H54 (cell line): ENCODE results near the gene ORMDL1.
A peak's percentile ranks its signal among the peaks of the same experiment; 100 is the strongest.
"Not testable (repeated sequence)": the region's sequence is repeated elsewhere in the genome, so short reads cannot be mapped to it uniquely, and the experiment has no call there.

Experiments used
- DNase-seq: peaks from one replicate; pipeline ENCODE4 v3.0.0; 2011; ENCODE audit warnings: low spot score, mixed read lengths; ENCODE audit not compliant: insufficient read length
- FAIRE-seq: peaks from 3 replicates; lab custom pipeline; 2011; peaks lifted over from hg19 to GRCh38; lab: Jason Lieb, UNC
- POLR2A ChIP-seq: IDR thresholded peaks from 2 replicates; pipeline ENCODE4 v1.6.1; 2011; ENCODE audit warnings: low read depth, mild to moderate bottlenecking, low read length

The ORMDL1 gene

GRCh38 chr2:189798312-189799029, 14.3 kb upstream of the ORMDL1 start:
- FAIRE-seq (peak; percentile 94), DNase-seq (no peak)
- TF ChIP-seq POLR2A = no peak

DNA sequence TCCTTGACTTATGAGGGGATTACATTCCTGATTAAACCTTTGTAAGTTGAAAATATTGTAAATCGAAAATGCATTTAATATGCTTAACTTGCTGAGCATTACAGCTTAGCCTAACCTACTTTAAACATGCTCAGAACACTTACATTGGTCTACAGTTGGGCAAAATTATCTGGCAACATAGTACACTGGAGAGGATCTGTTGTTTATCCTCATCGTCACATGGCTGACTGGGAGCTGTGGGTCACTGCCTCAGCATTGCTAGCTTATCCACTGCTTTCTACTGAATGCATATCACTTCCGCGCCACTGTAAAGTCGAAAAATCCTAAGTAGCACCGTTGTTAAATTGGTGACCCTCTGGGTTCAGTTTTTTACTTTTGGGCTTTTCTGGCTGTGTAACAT, 13.8 kb upstream of the ORMDL1 start:
- TF ChIP-seq POLR2A = no peak
- no peak for FAIRE-seq
- DNase-seq = no peak

GRCh38 chr2:189794310-189794709, 10.2 kb upstream of the ORMDL1 start:
- no peak for FAIRE-seq

DNA sequence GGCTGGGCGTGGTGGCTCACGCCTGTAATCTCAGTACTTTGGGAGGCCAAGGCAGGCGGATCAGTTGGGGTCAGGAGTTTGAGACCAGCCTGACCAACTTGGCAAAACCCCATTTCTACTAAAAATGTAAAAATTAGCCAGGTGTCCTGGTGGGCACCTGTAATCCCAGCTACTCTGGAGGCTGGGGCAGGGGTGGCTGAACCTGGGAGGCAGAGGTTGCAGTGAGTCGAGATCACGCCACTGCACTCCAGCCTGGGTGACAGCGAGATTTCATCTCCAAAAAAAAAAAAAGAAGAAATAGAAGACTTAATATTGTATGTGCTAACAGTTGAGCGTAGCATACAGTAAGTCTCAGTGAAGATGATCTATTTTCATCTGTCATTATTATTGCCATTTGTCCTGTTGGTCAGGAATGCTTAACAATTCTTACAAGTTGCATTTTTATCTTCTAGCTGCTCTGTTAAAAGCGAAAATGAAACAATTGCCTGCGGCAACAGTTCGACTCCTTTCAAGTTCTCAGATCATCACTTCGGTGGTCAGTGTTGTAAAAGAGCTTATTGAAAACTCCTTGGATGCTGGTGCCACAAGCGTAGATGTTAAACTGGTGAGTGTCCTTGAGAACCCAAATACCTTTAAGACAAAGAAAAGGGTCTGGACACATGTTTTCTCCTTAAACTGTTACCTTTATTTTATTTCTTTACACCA, 7.4 kb upstream of the ORMDL1 start:
- no peak for DNase-seq
- FAIRE-seq = peak; percentile 82
- TF ChIP-seq POLR2A = no peak

More at GRCh38 chr2:189794310-189794709, 10.2 kb upstream of the ORMDL1 start:
- no peak for DNase-seq
- no peak for TF ChIP-seq POLR2A

DNA sequence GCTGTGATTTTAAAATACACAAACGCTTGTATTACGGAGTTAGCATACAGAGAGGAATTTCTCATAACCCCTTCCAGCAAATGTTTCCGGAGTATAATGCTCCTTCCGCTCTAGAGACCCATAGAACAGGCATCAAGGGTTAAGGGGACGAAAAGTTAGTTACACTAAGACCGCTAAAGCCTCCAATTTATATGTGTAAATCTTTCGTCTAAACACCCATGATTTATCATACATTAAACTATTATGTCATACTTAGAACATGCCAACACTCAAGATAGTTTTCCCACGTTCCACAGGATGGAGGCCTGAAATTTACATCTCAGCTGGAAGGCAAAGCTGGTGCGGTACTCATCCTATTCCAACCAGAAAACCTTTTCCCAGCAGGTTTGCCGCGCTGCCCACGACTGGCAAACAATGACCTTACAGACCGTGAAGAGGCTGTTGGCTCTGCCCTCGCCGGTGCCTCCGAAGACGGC, 650 bp downstream of the ORMDL1 start:
- TF ChIP-seq POLR2A = no peak
- DNase-seq (no peak), FAIRE-seq (peak; percentile 27)

DNA sequence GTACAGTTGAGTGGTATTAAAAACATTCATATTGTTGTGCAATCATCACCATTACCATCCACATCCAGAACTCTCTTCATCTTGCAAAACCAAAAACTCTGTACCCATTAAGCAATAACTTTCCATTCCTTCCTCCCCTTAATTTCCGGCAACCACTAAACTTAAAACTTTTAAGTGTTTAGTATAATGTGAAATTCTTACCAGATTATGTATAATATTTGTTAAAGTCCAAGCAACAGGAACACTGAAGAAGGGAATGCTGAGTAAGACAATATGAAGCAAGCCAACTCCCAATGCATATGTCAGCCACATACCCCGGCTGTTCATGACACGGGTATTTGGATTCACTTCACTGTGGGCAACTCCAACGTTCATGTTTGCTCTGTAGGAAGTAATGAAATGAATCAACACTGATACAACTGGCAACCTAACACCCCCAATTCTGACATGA, 1.9 kb downstream of the ORMDL1 start:
- DNase-seq (no peak), FAIRE-seq (no peak)
- TF ChIP-seq POLR2A = no peak

DNA sequence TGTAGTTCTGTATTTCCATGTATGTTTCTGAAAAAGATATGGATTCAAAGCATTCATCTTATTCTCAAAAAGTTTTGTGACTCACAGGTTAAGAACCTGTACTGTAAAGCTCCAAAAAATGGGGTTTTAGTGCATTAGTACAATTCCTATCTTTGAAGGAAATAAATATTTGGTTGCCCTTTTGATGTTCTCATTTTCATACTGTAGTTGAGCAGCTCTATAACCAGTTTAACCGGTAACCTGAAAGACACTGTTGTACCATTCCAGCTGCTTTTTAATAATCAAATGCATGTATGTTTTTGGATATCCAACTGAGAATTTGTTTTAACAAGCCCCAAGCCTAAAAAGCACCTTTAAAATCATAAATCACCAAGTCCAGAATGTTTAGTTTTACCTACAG, 11.9 kb downstream of the ORMDL1 start:
- no peak for TF ChIP-seq POLR2A
- DNase-seq = no peak
- FAIRE-seq = peak; percentile 6

DNA sequence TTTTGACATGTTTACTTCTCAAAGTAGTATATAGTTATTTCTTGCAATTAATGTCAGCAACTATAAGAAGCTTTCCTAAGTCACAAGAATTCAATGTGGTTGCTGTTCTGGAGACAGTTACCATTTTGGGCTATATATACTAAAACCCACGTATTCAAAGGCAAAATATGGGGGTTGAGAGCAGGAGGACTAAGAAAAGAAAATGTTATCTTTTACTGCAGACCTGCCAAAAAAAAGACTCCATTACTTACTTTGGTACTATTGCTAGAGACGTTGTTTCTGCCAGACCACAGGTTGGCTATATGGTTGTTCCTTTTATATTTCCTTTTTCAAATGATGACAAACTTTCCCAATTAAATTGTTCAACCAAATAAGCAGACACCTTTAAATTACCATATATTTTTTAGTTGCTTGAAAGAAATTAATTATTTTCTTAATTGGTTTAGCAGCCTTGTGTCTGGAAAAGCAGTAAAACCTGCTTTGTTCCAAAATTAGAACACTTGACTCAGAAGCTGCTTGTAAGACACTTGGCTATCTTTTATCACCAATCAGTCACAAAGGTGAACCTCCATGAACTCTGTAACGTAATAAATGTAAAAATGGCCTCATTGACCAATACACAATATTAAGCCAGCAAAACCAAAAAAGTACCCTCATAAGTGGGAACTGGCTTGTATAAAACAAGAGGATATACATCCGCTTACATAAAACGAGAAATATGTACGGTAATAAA, 13.4 kb downstream of the ORMDL1 start:
- no peak for FAIRE-seq
- no peak for TF ChIP-seq POLR2A
- no peak for DNase-seq

- DNase-seq (no peak), FAIRE-seq (peak; percentile 61)
- TF ChIP-seq POLR2A = no peak
Measured at GRCh38 chr2:189763908-189764661, 20.1 kb downstream of the ORMDL1 start.

- TF ChIP-seq POLR2A = peak; percentile 69
- DNase-seq (peak; percentile 68), FAIRE-seq (peak; percentile 95)
Measured at GRCh38 chr2:189762551-189763298, 21.4 kb downstream of the ORMDL1 start, which contains the start of gene OSGEPL1. Gene OSGEPL1, minus strand, starts transcription at chr2:189762792. Its CDS starts 1,152 bp downstream, at chr2:189761640.

GRCh38 chr2:189762229-189762550, 21.9 kb downstream of the ORMDL1 start:
- TF ChIP-seq POLR2A = no peak
- FAIRE-seq (no peak), DNase-seq (no peak)

DNA sequence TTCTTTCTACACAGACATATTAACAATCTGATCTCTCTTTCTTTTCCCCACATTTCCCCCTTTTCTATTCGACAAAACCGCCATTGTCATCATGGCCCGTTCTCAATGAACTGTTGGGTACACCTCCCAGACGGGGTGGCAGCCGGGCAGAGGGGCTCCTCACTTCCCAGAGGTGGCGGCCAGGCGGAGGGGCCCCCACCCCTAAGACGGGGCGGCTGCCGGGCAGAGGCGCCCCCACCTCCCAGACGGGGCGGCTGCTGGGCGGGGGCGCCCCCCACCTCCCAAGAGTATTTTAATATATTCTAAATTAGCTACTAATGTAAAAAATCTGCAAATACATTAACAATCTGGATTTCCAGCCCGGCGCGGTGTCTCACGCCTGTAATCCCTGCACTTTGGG, 24.0 kb downstream of the ORMDL1 start:
- not testable (repeated sequence) for DNase-seq, FAIRE-seq
